Astrocyte of the hippocampus (primary cell): ENCODE data around the gene FAM170B.
A peak's percentile ranks its signal among the peaks of the same experiment; 100 is the strongest.

Source experiments
- DNase-seq: peaks from one replicate; pipeline ENCODE4 v3.0.0; 2011; ENCODE audit warnings: low read depth, low spot score

FAM170B gene

DNA sequence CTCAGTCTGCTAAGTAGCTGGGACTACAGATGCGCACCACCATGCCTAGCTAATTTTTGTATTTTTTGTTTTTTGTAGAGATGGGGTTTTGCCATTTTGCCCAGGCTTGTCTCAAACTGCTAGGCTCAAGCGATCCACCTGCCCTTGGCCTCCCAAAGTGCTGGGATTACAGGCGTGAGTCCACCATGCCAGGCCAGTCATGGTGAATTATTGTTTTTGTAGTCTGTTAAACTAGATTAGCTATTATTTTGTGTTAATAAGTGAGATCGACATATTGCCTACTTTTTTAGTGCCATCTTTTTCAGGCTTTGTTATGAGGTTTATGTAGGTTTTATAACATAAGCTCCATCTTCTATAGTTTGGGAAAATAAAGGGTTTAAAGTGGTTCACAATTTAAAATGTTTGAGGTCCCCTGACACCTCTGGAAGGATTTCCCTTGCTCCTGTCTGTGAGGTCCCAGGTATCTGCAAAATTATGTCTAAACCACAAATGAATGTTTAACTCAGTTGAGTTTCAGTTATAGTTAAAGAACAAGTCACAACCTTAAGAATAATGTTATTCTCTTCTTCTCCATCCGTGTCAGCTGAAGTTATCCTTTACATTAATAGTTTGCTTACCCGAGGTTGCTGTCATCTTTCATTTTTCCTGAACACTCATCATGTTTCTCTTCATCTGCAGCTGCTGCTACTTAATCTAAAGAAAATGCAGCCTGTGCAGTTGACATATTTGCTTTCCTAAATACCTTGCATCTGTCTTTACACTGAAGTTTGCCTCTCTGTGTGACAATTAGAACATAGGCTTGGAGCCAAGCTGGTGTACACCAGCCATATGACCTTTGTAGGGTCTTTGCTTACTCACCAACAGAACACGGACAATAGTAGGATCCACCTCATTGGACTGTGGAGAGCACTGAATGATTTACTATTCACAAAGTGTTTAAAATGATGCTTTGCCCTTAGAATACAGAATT is 9.6 kb downstream of the FAM170B start:
- no peak for DNase-seq

GRCh38 chr10:49120911-49121310 is 12.9 kb downstream of the FAM170B start:
- no peak for DNase-seq

GRCh38 chr10:49119746-49120145 is 14.1 kb downstream of the FAM170B start:
- peak; percentile 46 for DNase-seq

GRCh38 chr10:49118430-49119074 is 15.3 kb downstream of the FAM170B start:
- no peak for DNase-seq

- no peak for DNase-seq
Observed at GRCh38 chr10:49117376-49118070, 16.3 kb downstream of the FAM170B start.

DNA sequence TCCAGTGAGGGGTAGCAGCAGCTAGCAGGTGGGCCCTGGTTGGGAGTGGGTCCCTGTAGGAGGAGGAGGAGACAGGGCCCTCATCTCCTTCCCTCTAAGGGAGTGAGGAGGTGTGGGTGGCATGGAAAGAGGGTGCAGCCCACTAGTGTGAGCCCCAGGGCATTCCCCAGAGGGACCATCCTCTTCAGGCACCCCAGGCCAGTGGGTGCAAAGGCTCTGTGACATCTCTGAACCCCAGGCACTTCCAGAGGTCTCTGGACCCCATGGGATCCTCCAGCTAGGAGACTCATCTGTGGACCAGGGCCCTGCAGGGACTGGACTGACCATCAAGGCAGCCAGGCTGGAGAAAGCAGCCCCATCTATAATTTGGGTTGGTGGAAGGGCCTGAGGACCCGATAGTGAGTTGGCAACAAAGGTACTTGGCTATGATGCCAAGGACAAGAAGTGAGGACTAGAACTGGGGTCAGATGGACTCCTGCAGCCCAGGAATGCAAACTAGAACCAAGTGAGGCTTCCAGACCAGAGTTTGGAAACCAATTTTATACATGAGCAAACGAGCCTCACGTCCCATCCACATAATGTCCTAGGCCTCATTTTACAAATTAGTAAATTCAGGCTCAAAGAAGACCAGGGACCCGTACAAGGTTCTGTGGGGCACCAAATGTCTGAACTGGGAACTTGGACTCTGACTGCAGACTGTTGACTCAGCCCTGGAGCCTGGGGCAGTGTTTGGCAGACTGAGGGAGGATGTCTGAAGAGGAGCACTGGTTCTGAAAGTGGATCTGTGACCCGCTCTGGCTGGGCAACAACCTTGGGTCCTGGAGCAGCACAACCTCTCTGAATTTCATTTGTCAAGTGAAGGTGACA is 17.1 kb downstream of the FAM170B start:
- no peak for DNase-seq

- no peak for DNase-seq
Observed at GRCh38 chr10:49115796-49116508, 17.9 kb downstream of the FAM170B start.

DNA sequence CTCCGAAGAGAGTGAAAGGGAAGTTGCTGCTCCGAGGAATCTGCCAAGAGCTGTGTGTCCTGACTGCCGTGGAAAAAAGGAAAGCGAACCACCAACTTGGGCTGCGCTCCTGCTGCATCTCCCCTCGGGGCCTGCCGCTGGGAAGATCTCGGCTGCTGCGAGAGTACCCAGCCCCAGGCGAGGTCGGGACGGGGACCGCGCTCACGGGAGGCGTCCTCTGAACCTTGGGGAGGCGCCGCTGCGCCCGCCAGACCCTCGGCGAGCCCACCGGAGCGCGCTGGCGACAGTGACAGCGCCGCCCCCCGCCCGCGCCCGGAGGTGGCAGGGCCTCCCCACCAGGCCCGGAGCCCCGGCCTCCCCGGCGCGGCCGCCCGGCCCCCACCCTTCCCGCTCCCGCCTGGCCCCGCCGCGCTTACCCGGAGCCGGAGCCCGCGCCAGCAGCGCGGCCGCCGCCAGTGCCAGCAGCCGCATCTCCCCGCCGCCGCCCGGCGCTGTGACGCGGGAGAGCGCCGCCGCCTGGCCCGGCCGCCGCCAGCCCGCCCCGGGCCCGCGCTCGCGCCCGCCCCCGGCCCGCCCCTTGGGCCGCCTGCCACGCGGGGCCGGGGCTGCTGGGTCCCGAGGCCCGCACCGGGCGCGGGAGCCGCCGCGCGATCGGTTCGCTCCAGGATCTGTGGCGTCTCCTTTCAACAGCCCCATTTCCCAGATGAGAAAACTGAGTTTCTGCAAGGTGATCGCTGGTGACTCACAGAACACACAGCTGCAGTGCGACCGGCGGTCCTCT is 18.6 kb downstream of the FAM170B start, which contains the start of gene VSTM4:
TSS of gene VSTM4 (minus strand) at position 508 of the 781 bp plus-strand sequence. CDS start at position 471, 37 bp downstream.
- DNase-seq = peak; percentile 65

DNA sequence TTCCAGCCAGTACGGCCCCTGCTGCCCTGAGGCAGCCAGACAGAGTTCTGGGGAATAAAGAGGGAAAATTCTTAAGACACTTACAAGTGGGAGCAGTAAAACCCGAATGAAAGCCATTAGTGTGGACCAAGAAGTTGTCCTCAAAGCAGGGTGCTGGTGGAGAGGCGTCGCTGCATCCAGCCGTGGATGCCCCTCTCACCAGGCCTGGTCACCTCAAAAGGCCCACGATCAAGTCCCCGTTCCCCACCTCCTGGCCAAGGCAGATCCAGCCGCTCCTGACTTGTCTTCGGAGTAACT is 19.2 kb downstream of the FAM170B start:
- no peak for DNase-seq

GRCh38 chr10:49113741-49114141 is 20.1 kb downstream of the FAM170B start:
- DNase-seq = no peak

- DNase-seq = no peak
Observed at GRCh38 chr10:49112851-49113250, 21.0 kb downstream of the FAM170B start.

GRCh38 chr10:49112098-49112497 is 21.7 kb downstream of the FAM170B start:
- no peak for DNase-seq

DNA sequence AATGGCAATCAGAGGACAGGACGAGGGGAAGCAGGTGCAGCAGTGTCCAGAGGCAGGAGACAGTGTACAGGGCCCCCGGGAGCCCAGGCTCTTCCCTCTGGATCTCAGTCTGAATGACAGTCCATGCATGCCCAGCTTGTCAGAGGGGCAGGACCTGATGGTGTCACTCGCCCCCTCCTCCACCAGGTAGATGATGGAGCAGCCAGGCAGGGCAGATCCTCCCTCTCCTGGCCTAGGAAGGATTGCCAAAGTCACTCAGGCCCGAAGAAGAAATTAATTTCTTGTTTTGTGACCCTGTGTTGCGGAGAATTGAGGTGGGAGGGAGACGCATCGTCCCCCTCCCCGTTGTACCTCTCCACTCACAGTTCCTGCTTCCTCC is 22.5 kb downstream of the FAM170B start:
- DNase-seq = no peak

DNA sequence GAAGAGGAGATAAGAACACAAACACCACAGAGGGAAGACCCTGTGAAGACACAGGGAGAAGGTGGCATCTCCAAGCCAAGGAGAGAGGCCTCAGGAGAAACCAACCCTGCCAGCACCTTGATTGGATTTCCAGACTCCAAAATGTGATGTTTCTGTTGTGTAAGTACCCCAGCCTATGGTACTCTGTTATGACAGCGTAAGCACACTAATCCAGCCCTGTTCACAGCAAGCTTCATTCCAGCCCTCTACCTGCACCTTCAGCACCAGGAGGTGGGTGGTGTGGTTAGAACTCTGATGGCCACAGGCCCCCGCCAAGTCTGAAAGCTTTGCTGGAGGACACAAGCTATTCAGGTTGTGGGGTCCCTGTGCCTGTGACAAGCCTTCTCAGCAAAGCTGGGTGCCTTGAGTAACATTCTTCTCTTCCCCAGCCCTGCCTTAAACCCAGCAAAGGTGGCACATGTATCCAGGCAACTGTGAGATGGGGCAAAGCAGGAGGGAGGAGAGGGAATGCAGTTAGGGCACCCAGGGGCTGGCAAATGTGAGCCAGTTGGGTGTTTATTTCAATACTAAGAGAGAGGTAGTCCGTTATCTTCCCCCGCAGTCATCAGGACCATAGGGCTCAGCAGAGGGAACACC is 23.0 kb downstream of the FAM170B start:
- DNase-seq = no peak

GRCh38 chr10:49109669-49110340 is 24.0 kb downstream of the FAM170B start:
- no peak for DNase-seq

- DNase-seq = no peak
Observed at GRCh38 chr10:49108656-49109055, 25.2 kb downstream of the FAM170B start.

- no peak for DNase-seq
Observed at GRCh38 chr10:49107887-49108267, 25.9 kb downstream of the FAM170B start.

DNA sequence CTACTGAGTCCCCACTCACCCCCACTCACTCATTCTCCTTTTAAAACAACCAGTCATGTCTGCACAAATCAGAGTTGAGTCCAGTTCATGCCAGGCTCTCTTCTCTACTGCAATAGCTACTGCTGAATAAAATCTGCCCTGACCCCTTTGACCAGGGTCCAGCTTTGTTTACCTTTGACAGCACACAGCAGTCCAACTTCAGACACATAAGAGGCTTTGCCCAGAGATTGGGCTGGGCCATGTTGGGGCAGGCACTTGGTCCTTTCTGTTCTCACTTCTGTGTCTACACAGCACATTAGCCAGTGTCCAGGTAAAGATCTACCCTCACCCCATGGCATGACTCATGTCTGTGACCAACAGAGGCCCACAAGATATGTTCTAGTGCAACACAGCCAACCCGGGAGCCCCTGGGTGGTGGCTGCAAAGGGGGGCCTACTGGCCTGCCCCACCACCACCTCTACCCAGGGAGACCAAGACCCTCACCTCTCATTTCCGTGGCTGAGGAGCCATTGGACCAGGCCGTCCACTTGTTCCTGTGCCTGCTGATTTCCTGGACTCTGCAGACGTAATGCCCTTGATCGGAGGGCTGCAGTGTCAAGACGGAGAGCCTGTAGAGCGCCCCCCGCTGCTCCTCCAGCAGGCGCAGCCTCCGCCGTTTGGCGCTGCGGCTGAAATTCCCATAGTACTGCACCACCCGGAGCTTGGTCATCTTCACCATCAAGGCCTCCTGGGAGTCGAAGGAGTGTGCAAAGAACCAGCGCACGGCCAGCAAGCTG is 26.5 kb downstream of the FAM170B start:
- DNase-seq = no peak
